AG09319 (cell line): ENCODE measurements around the gene TMEM116.

Experiments
- DNase-seq: peaks from one replicate; pipeline ENCODE4 v3.0.0-alpha.2; 2010; ENCODE audit warnings: low read depth; ENCODE audit errors: extremely low read depth
- CTCF ChIP-seq: IDR thresholded peaks from 2 replicates; pipeline ENCODE4 v1.5.1; 2011; ENCODE audit warnings: low read depth, mild to moderate bottlenecking, inconsistent platforms, low read length, moderate library complexity

Gene TMEM116

GRCh38 chr12:111942557-111942956, 70.4 kb downstream of the TMEM116 start:
- DNase-seq, result peak; percentile 60
- TF ChIP-seq CTCF, result no peak

GRCh38 chr12:111937429-111937828, 75.5 kb downstream of the TMEM116 start:
- DNase-seq, result no peak
- TF ChIP-seq CTCF, result no peak

GRCh38 chr12:111936869-111937268, 76.1 kb downstream of the TMEM116 start:
- TF ChIP-seq CTCF, result no peak
- no peak for DNase-seq

- DNase-seq, result no peak
- no peak for TF ChIP-seq CTCF
Measured at GRCh38 chr12:111932241-111932640, 80.7 kb downstream of the TMEM116 start.

- peak; percentile 12 for DNase-seq
Measured at GRCh38 chr12:111927346-111927745, 85.6 kb downstream of the TMEM116 start.

GRCh38 chr12:111926631-111927030, 86.3 kb downstream of the TMEM116 start:
- no peak for DNase-seq
- TF ChIP-seq CTCF, result no peak

More at GRCh38 chr12:111927346-111927745, 85.6 kb downstream of the TMEM116 start:
- no peak for TF ChIP-seq CTCF

- no peak for DNase-seq
- no peak for TF ChIP-seq CTCF
Measured at GRCh38 chr12:111925171-111925570, 87.8 kb downstream of the TMEM116 start.
